ENCODE data around the gene MXRA7.

DNA sequence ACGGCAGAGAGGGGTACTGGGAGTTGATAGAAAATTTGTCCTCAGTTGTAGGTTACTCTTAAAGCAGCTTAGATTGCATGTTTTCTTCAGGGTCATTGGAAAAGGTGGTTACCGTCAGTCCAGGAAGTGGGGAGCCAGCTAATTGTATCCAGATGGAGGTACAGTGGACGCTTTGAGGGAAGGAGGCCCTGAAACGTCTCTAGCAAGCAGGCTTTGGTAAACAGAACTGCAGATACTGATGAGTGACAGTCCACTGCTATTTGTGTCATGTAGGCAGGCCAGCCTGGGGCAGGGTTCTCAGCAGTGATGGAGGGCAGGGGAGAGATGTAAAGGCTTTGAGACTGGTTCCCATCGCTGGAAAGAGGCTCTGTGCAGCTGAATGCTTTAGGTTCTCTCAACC lies 37.0 kb downstream of the MXRA7 start:
- TF ChIP-seq, protein P1, sequence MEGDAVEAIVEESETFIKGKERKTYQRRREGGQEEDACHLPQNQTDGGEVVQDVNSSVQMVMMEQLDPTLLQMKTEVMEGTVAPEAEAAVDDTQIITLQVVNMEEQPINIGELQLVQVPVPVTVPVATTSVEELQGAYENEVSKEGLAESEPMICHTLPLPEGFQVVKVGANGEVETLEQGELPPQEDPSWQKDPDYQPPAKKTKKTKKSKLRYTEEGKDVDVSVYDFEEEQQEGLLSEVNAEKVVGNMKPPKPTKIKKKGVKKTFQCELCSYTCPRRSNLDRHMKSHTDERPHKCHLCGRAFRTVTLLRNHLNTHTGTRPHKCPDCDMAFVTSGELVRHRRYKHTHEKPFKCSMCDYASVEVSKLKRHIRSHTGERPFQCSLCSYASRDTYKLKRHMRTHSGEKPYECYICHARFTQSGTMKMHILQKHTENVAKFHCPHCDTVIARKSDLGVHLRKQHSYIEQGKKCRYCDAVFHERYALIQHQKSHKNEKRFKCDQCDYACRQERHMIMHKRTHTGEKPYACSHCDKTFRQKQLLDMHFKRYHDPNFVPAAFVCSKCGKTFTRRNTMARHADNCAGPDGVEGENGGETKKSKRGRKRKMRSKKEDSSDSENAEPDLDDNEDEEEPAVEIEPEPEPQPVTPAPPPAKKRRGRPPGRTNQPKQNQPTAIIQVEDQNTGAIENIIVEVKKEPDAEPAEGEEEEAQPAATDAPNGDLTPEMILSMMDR (IDR thresholded peaks at IDR 0.05): no peak
- no peak for TF ChIP-seq EP300 (IDR thresholded peaks at IDR 0.05; ENCODE audit: low read depth)
- TF ChIP-seq POLR2AphosphoS5 (IDR thresholded peaks at IDR 0.05): no peak

Measured in transverse colon (tissue), 4 donors.